Liver (tissue), 9 donors: Measurements from ENCODE around the gene ASCL5. TPM values are rescaled to one million over a fixed set of nuclear protein-coding genes. Genes with fewer than 3 reads are reported as not detected.

Experiments used
- DNase-seq: peaks from one replicate; pipeline ENCODE4 v3.0.0-alpha.2; 2017; ENCODE audit warnings: low spot score
- H3K27ac ChIP-seq, 2 donors: one replicate each; pipeline ENCODE4 v1.7.0; 2013; ENCODE audit warnings: inconsistent platforms in 2 of 2, low read length in 2 of 2, control low read depth in 1 of 2, low read depth in 1 of 2, mild to moderate bottlenecking in 1 of 2
- H3K27me3 ChIP-seq, 4 donors: one replicate each; pipeline versions ENCODE4 v1.6.1 to v1.7.0; 2013; ENCODE audit warnings: low read length in 3 of 4, inconsistent platforms in 1 of 4, mild to moderate bottlenecking in 1 of 4, moderate library complexity in 1 of 4; ENCODE audit not compliant: control insufficient read depth in 4 of 4, insufficient read depth in 4 of 4
- H3K36me3 ChIP-seq, 4 donors: one replicate each; pipeline versions ENCODE4 v1.6.1 to v1.7.0; 2013; ENCODE audit warnings: low read length in 3 of 4, mild to moderate bottlenecking in 3 of 4, low read depth in 1 of 4, moderate library complexity in 1 of 4; ENCODE audit not compliant: control insufficient read depth in 4 of 4, insufficient read depth in 3 of 4
- H3K4me1 ChIP-seq, 4 donors: one replicate each; pipeline versions ENCODE4 v1.6.1 to v1.7.0; 2013; ENCODE audit warnings: low read length in 3 of 4, mild to moderate bottlenecking in 3 of 4, moderate library complexity in 1 of 4; ENCODE audit not compliant: control insufficient read depth in 4 of 4, insufficient read depth in 4 of 4
- H3K4me3 ChIP-seq, 3 donors: one replicate each; pipeline versions ENCODE4 v1.6.1 to v1.7.0; 2013; ENCODE audit warnings: low read length in 3 of 3, control low read depth in 1 of 3, low read depth in 1 of 3, mild to moderate bottlenecking in 1 of 3
- H3K9ac ChIP-seq, 2 donors: one replicate each; pipeline ENCODE4 v1.7.0; 2013; ENCODE audit warnings: low read length in 2 of 2, mild to moderate bottlenecking in 2 of 2, moderate library complexity in 2 of 2, control low read depth in 1 of 2, low read depth in 1 of 2
- H3K9me3 ChIP-seq, 4 donors: one replicate each; pipeline versions ENCODE4 v1.6.1 to v1.7.0; 2013; ENCODE audit warnings: low read length in 3 of 4; ENCODE audit not compliant: control insufficient read depth in 4 of 4
- EGR1 ChIP-seq, 2 donors: IDR thresholded peaks; 2 replicates each; pipeline ENCODE4 v1.6.1; 2016 to 2018; ENCODE audit warnings: antibody characterized with exemption in 2 of 2, low read depth in 2 of 2
- FOXA1 ChIP-seq: IDR thresholded peaks from 2 replicates; pipeline ENCODE4 v1.6.1; 2016; ENCODE audit warnings: antibody characterized with exemption
- GABPA ChIP-seq, 2 donors: IDR thresholded peaks in 1 of 2; conservative IDR thresholded peaks in 1 of 2; 2 replicates each; pipeline ENCODE4 v1.6.1; 2016; ENCODE audit warnings: antibody characterized with exemption in 2 of 2, mild to moderate bottlenecking in 1 of 2, moderate library complexity in 1 of 2
- HNF4G ChIP-seq: IDR thresholded peaks from 2 replicates; pipeline ENCODE4 v1.6.1; 2016; ENCODE audit warnings: antibody characterized with exemption
- JUND ChIP-seq, 2 donors: IDR thresholded peaks; 2 replicates each; pipeline ENCODE4 v1.6.1; 2016; ENCODE audit warnings: antibody characterized with exemption in 2 of 2
- NR2F2 ChIP-seq: IDR thresholded peaks from 2 replicates; pipeline ENCODE4 v1.6.1; 2016; ENCODE audit warnings: antibody characterized with exemption
- RAD21 ChIP-seq, 2 donors: IDR thresholded peaks; 2 replicates each; pipeline ENCODE4 v1.6.1; 2016; ENCODE audit warnings: antibody characterized with exemption in 2 of 2, mild to moderate bottlenecking in 2 of 2
- REST ChIP-seq: IDR thresholded peaks from 2 replicates; pipeline ENCODE4 v1.6.1; 2016; ENCODE audit warnings: antibody characterized with exemption, mild to moderate bottlenecking
- RXRA ChIP-seq, 2 donors: IDR thresholded peaks; 2 replicates each; pipeline ENCODE4 v1.6.1; 2017 to 2018; ENCODE audit warnings: antibody characterized with exemption in 2 of 2, mild to moderate bottlenecking in 1 of 2
- SP1 ChIP-seq: IDR thresholded peaks from 2 replicates; pipeline ENCODE4 v1.6.1; 2018; ENCODE audit warnings: antibody characterized with exemption, mild to moderate bottlenecking
- TAF1 ChIP-seq: conservative IDR thresholded peaks from 2 replicates; pipeline ENCODE4 v1.6.1; 2016; ENCODE audit warnings: antibody characterized with exemption, mild to moderate bottlenecking
- ZBTB33 ChIP-seq: IDR thresholded peaks from 2 replicates; pipeline ENCODE4 v1.6.1; 2016; ENCODE audit warnings: antibody characterized with exemption
- WGBS: extraction: QIAGEN DNeasy Blood & Tissue Kit; methylation state at CpG from one replicate; pipeline ENCODE4 v1.1.7; 2013; 5-methylcytosine and 5-hydroxymethylcytosine counted together
- polyA plus RNA-seq, 2 donors: library from polyadenylated mRNA; stranded (reverse) in 1 of 2; unstranded in 1 of 2; fragments of 200-250 nt in 1 of 2; fragments of >200 nt in 1 of 2; fragmentation: Nextera tagmentation in 1 of 2; extraction: Ambion mirVana in 1 of 2; gene quantifications; one replicate each; pipeline versions ENCODE4 v1.2.1 to v1.2.3, GENCODE V29; 2013 to 2015
- total RNA-seq, 2 donors: library from RNA; depleted of rRNA; stranded (reverse); fragments of >200 nt; gene quantifications; one replicate each; pipeline ENCODE4 v1.2.3, GENCODE V29; 2014
- TF ChIP-seq, protein P1 (sequence below): fragments of 150-350 bp; IDR thresholded peaks from 2 replicates; pipeline ENCODE4 v1.5.1; 2017; ENCODE audit warnings: improper control_type of control experiment, low read depth, low read length; ENCODE audit not compliant: missing input control
- TF ChIP-seq, protein P2 (sequence below): IDR thresholded peaks from 2 replicates; pipeline ENCODE4 v1.6.1; 2016; ENCODE audit warnings: antibody characterized with exemption
- TF ChIP-seq, protein P3 (sequence below): IDR thresholded peaks from 2 replicates; pipeline ENCODE4 v1.6.1; 2016; ENCODE audit warnings: antibody characterized with exemption
- donor health status: healthy.
- donor health status: healthy.
- donor health status: healthy.
- donor health status: healthy.
- donor health status: healthy.

The ASCL5 gene
- total and polyA plus RNA-seq, 4 donors, result not detected

GRCh38 chr1:201113451-201114244, 13.3 kb downstream of the ASCL5 start:
- Histone ChIP-seq H3K4me1 (peaks cover 0 to 9% (median 4%) of the 10 kb centered on the region in 4 donors), H3K27me3 (peaks cover 0 to 5% (median 0%) of the 10 kb centered on the region in 4 donors), H3K9ac (no peak overlapping the region), H3K27ac (no peak overlapping the region), H3K4me3 (no peak overlapping the region), H3K9me3 (no peaks in the 10 kb centered on the region), H3K36me3 (no peaks in the 10 kb centered on the region)
- no peak for TF ChIP-seq GABPA (IDR thresholded peaks at IDR 0.05 in 1 of 2, conservative IDR thresholded peaks at IDR 0.05 in 1 of 2)
- TF ChIP-seq FOXA1, result no peak
- no peak for DNase-seq
- 40% methylated on average over 17 of the region's 17 CpGs for WGBS

- no peak for DNase-seq
- H3K36me3 ChIP-seq, result no peaks in the 10 kb centered on the region
- peaks cover 0 to 5% (median 0%) of the 10 kb centered on the region in 4 donors for H3K27me3 ChIP-seq
- H3K9ac ChIP-seq, result no peak overlapping the region
- H3K4me1 ChIP-seq, result peaks cover 0 to 9% (median 4%) of the 10 kb centered on the region in 4 donors
- H3K9me3 ChIP-seq, result no peaks in the 10 kb centered on the region
- H3K27ac ChIP-seq, result no peak overlapping the region
- no peak for TF ChIP-seq FOXA1
- TF ChIP-seq REST, result no peak
- TF ChIP-seq HNF4G, result no peak
- TF ChIP-seq ZBTB33, result no peak
- TF ChIP-seq, protein P1, sequence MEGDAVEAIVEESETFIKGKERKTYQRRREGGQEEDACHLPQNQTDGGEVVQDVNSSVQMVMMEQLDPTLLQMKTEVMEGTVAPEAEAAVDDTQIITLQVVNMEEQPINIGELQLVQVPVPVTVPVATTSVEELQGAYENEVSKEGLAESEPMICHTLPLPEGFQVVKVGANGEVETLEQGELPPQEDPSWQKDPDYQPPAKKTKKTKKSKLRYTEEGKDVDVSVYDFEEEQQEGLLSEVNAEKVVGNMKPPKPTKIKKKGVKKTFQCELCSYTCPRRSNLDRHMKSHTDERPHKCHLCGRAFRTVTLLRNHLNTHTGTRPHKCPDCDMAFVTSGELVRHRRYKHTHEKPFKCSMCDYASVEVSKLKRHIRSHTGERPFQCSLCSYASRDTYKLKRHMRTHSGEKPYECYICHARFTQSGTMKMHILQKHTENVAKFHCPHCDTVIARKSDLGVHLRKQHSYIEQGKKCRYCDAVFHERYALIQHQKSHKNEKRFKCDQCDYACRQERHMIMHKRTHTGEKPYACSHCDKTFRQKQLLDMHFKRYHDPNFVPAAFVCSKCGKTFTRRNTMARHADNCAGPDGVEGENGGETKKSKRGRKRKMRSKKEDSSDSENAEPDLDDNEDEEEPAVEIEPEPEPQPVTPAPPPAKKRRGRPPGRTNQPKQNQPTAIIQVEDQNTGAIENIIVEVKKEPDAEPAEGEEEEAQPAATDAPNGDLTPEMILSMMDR, result no peak
- TF ChIP-seq RXRA (IDR thresholded peaks at IDR 0.05), result no peak
- no peak for TF ChIP-seq SP1
- no peak for TF ChIP-seq NR2F2
- no peak for TF ChIP-seq EGR1 (IDR thresholded peaks at IDR 0.05; ENCODE audit: low read depth in 2 of 2)
- TF ChIP-seq GABPA (IDR thresholded peaks at IDR 0.05 in 1 of 2, conservative IDR thresholded peaks at IDR 0.05 in 1 of 2), result no peak
- TF ChIP-seq, protein P2, sequence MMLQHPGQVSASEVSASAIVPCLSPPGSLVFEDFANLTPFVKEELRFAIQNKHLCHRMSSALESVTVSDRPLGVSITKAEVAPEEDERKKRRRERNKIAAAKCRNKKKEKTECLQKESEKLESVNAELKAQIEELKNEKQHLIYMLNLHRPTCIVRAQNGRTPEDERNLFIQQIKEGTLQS, result no peak
- TF ChIP-seq, protein P3, sequence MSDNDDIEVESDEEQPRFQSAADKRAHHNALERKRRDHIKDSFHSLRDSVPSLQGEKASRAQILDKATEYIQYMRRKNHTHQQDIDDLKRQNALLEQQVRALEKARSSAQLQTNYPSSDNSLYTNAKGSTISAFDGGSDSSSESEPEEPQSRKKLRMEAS, result no peak
- TF ChIP-seq JUND (IDR thresholded peaks at IDR 0.05), result no peak
- no peak for TF ChIP-seq TAF1
- no peak for TF ChIP-seq RAD21 (IDR thresholded peaks at IDR 0.05)
- WGBS, result 82% methylated on average over 3 of the region's 3 CpGs
- H3K4me3 ChIP-seq, result no peak overlapping the region
These were observed 14.1 kb downstream of the ASCL5 start for GRCh38 chr1:201112926-201113325.
